Measurements from ENCODE around the gene ATP5PD.

Gene ATP5PD

GRCh38 chr17:75061618-75062017 lies 14.8 kb upstream of the ATP5PD start:
- H3K4me3 ChIP-seq (replicated peaks; ENCODE audit: insufficient read depth, low read length): no peak overlapping the region
- no peak overlapping the region for H3K27ac ChIP-seq (replicated peaks)
- DNase-seq (ENCODE audit: low read depth in 1 of 2, low spot score in 1 of 2): no peak
- TF ChIP-seq POLR2AphosphoS5 (IDR thresholded peaks at IDR 0.05; ENCODE audit: low read depth) (no peak), GABPA (IDR thresholded peaks at IDR 0.05; ENCODE audit: low read depth) (no peak), SPI1 (IDR thresholded peaks at IDR 0.05; ENCODE audit: borderline replicate concordance, low read depth) (no peak)
- TF ChIP-seq, protein P1, sequence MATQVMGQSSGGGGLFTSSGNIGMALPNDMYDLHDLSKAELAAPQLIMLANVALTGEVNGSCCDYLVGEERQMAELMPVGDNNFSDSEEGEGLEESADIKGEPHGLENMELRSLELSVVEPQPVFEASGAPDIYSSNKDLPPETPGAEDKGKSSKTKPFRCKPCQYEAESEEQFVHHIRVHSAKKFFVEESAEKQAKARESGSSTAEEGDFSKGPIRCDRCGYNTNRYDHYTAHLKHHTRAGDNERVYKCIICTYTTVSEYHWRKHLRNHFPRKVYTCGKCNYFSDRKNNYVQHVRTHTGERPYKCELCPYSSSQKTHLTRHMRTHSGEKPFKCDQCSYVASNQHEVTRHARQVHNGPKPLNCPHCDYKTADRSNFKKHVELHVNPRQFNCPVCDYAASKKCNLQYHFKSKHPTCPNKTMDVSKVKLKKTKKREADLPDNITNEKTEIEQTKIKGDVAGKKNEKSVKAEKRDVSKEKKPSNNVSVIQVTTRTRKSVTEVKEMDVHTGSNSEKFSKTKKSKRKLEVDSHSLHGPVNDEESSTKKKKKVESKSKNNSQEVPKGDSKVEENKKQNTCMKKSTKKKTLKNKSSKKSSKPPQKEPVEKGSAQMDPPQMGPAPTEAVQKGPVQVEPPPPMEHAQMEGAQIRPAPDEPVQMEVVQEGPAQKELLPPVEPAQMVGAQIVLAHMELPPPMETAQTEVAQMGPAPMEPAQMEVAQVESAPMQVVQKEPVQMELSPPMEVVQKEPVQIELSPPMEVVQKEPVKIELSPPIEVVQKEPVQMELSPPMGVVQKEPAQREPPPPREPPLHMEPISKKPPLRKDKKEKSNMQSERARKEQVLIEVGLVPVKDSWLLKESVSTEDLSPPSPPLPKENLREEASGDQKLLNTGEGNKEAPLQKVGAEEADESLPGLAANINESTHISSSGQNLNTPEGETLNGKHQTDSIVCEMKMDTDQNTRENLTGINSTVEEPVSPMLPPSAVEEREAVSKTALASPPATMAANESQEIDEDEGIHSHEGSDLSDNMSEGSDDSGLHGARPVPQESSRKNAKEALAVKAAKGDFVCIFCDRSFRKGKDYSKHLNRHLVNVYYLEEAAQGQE (IDR thresholded peaks at IDR 0.05; ENCODE audit: insufficient replicate concordance, low read depth): no peak
- TF ChIP-seq, protein P2, sequence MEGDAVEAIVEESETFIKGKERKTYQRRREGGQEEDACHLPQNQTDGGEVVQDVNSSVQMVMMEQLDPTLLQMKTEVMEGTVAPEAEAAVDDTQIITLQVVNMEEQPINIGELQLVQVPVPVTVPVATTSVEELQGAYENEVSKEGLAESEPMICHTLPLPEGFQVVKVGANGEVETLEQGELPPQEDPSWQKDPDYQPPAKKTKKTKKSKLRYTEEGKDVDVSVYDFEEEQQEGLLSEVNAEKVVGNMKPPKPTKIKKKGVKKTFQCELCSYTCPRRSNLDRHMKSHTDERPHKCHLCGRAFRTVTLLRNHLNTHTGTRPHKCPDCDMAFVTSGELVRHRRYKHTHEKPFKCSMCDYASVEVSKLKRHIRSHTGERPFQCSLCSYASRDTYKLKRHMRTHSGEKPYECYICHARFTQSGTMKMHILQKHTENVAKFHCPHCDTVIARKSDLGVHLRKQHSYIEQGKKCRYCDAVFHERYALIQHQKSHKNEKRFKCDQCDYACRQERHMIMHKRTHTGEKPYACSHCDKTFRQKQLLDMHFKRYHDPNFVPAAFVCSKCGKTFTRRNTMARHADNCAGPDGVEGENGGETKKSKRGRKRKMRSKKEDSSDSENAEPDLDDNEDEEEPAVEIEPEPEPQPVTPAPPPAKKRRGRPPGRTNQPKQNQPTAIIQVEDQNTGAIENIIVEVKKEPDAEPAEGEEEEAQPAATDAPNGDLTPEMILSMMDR (IDR thresholded peaks at IDR 0.05; ENCODE audit: insufficient read depth, low read length): no peak
- H3K27me3 ChIP-seq (ENCODE audit: insufficient read depth, poor library complexity, severe bottlenecking): no peaks in the 10 kb centered on the region

GRCh38 chr17:75061055-75061438 lies 14.3 kb upstream of the ATP5PD start:
- DNase-seq (ENCODE audit: low read depth in 1 of 2, low spot score in 1 of 2): no peak

GRCh38 chr17:75060434-75061054 lies 13.8 kb upstream of the ATP5PD start:
- Histone ChIP-seq H3K27me3 (ENCODE audit: insufficient read depth, poor library complexity, severe bottlenecking) (no peaks in the 10 kb centered on the region), H3K27ac (replicated peaks) (no peak overlapping the region), H3K4me3 (replicated peaks; ENCODE audit: insufficient read depth, low read length) (no peak overlapping the region)
- no peak for DNase-seq (ENCODE audit: low read depth in 1 of 2, low spot score in 1 of 2)
- TF ChIP-seq, protein P1 (IDR thresholded peaks at IDR 0.05; ENCODE audit: insufficient replicate concordance, low read depth): no peak
- no peak for TF ChIP-seq SPI1 (IDR thresholded peaks at IDR 0.05; ENCODE audit: borderline replicate concordance, low read depth)
- TF ChIP-seq POLR2AphosphoS5 (IDR thresholded peaks at IDR 0.05; ENCODE audit: low read depth): no peak
- TF ChIP-seq GABPA (IDR thresholded peaks at IDR 0.05; ENCODE audit: low read depth): no peak
- TF ChIP-seq, protein P2 (IDR thresholded peaks at IDR 0.05; ENCODE audit: insufficient read depth, low read length): no peak

More at GRCh38 chr17:75061055-75061438, 14.3 kb upstream of the ATP5PD start:
- no peak overlapping the region for H3K27ac ChIP-seq (replicated peaks)
- no peaks in the 10 kb centered on the region for H3K27me3 ChIP-seq (ENCODE audit: insufficient read depth, poor library complexity, severe bottlenecking)
- TF ChIP-seq, protein P1 (IDR thresholded peaks at IDR 0.05; ENCODE audit: insufficient replicate concordance, low read depth): no peak
- TF ChIP-seq, protein P2 (IDR thresholded peaks at IDR 0.05; ENCODE audit: insufficient read depth, low read length): no peak
- TF ChIP-seq SPI1 (IDR thresholded peaks at IDR 0.05; ENCODE audit: borderline replicate concordance, low read depth) (no peak), POLR2AphosphoS5 (IDR thresholded peaks at IDR 0.05; ENCODE audit: low read depth) (no peak), GABPA (IDR thresholded peaks at IDR 0.05; ENCODE audit: low read depth) (no peak)
- no peak overlapping the region for H3K4me3 ChIP-seq (replicated peaks; ENCODE audit: insufficient read depth, low read length)

Measured in HL-60 (cell line).